ENCODE data around the gene LYRM1.

- TF ChIP-seq GATA3 (IDR thresholded peaks at IDR 0.05; ENCODE audit: low read depth, low read length): no peak
- TF ChIP-seq GATA2 (IDR thresholded peaks at IDR 0.05; ENCODE audit: low read depth, low read length): no peak
Observed at GRCh38 chr16:20900299-20901067, at the start of gene LYRM1, which contains the start of gene DCUN1D3.
